Activated CD4-positive, alpha-beta T cell treated with anti-CD3 and anti-CD28 coated beads, Interleukin-2, amount 10 ng/mL, durations not matched to agents 24 days and 14 days (primary cell): Measurements from ENCODE around the gene TAF12. TPM values are rescaled to one million over a fixed set of nuclear protein-coding genes. Genes with fewer than 3 reads are reported as not detected.
"Not testable (repeated sequence)": the region's sequence is repeated elsewhere in the genome, so short reads cannot be mapped to it uniquely, and the experiment has no call there.

Source experiments
- DNase-seq: peaks from one replicate; pipeline ENCODE4 v3.0.0; 2022
- H3K27ac Mint-ChIP-seq: one replicate; pipeline ENCODE4 v1.8.0; 2022; ENCODE audit warnings: mild to moderate bottlenecking, mixed read lengths
- H3K27me3 Mint-ChIP-seq: one replicate; pipeline ENCODE4 v1.8.0; 2022; ENCODE audit warnings: mixed read lengths
- H3K36me3 Mint-ChIP-seq: one replicate; pipeline ENCODE4 v1.8.0; 2022; ENCODE audit warnings: low read depth, mild to moderate bottlenecking, mixed read lengths
- H3K4me1 Mint-ChIP-seq: one replicate; pipeline ENCODE4 v1.8.0; 2021; ENCODE audit warnings: mixed read lengths
- H3K4me3 Mint-ChIP-seq: one replicate; pipeline ENCODE4 v1.8.0; 2022; ENCODE audit warnings: mild to moderate bottlenecking, moderate library complexity, mixed read lengths
- H3K9me3 Mint-ChIP-seq: one replicate; pipeline ENCODE4 v1.8.0; 2021; ENCODE audit warnings: mixed read lengths
- intact Hi-C: fragments of 100-400 bp; cut with micrococcal nuclease; formaldehyde crosslinking; loops from one replicate; pipeline ENCODE4 v1.15.1; 2023
- total RNA-seq: library from RNA; stranded (reverse); gene quantifications from 2 replicates; pipeline ENCODE4 v1.2.3, GENCODE V29; 2022

The TAF12 gene
- total RNA-seq, 1 donor from 2014 or later, result 31.7 TPM

GRCh38 chr1:28606771-28607170 is 36.1 kb downstream of the TAF12 start:
- no peak for DNase-seq
- Mint-ChIP-seq H3K27ac (no peak overlapping the region), H3K36me3 (peaks cover 35% of the 10 kb centered on the region), H3K9me3 (no peaks in the 10 kb centered on the region), H3K4me1 (peaks cover 3% of the 10 kb centered on the region), H3K27me3 (no peaks in the 10 kb centered on the region), H3K4me3 (no peak overlapping the region)
- intact Hi-C loops, result no loop called here

DNA sequence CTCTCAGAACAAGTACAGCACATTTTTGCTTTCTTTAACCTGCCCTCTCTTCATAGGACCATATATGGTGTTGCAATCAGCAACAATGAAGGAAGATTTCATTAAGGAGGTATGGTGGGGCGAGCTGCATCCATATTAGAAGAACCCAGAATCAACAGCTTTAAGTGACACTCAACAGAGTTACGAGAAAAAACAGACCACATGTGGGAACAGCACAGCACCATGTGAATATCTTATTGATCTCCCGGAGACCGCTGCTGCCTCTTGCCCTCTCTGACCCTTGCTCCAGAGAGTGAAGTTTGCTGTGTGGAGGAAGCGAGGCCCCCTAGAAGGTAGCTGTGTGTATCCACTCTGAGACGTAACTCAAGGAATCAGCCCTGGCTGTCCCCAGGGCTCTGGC is 37.9 kb downstream of the TAF12 start:
- no peaks in the 10 kb centered on the region for H3K9me3 Mint-ChIP-seq
- intact Hi-C loops, result loop anchor here (5.0 kb wide), 2 partner anchors 198 to 248 kb away; no protein-coding TSS in a partner anchor
- peaks cover 7% of the 10 kb centered on the region for H3K4me1 Mint-ChIP-seq
- DNase-seq, result no peak
- H3K36me3 Mint-ChIP-seq, result peaks cover 32% of the 10 kb centered on the region
- H3K27ac Mint-ChIP-seq, result peak overlapping the region; percentile 10
- H3K4me3 Mint-ChIP-seq, result no peak overlapping the region
- no peaks in the 10 kb centered on the region for H3K27me3 Mint-ChIP-seq

- Mint-ChIP-seq H3K9me3 (no peaks in the 10 kb centered on the region), H3K27me3 (no peaks in the 10 kb centered on the region), H3K4me3 (no peak overlapping the region), H3K27ac (no peak overlapping the region), H3K4me1 (peaks cover 10% of the 10 kb centered on the region), H3K36me3 (peaks cover 29% of the 10 kb centered on the region)
- DNase-seq, result no peak
- intact Hi-C loops, result loop anchor here (5.0 kb wide), 2 partner anchors 197 to 247 kb away; no protein-coding TSS in a partner anchor
Observed at GRCh38 chr1:28604411-28604810, 38.5 kb downstream of the TAF12 start.

DNA sequence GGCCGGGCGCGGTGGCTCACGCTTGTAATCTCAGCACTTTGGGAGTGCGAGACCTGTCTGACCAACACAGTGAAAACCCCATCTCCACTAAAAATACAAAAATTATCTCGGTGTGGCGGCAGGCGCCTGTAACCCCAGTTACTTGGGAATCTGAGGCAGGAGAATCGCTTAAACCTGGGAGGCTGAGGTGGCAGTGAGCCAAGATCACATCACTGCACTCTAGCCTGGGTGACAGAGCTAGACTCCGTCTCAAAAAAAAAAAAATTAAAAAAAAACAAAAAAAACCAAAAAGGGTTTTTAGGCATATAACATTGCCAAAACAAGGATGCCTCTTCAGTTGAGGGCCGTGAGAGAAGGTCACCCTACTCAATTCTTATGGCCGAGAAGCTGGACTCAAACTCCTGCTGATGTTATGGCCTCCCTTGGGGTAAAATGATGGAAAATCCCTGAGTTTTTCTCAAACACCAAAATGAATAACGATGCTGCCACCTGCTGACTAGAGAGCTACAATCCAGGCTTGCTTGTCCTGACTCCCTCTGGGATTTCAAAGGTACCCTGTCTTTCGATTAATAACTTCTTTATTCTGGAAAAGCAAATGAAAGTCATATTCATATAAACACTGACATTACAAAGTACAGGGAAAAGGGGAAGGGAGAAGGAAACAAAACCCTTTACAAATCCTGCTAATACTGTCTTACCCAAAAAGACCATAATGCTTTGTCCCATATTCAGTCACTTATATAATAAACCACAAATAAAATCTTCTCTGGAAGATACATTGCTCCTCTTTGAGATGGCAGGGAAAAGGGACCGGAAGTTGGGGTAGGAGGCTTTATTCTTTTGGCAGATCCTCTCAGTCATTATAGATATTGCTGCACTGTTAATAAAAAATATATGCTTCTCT is 40.1 kb downstream of the TAF12 start:
- Mint-ChIP-seq H3K4me1 (peaks cover 15% of the 10 kb centered on the region), H3K4me3 (no peak overlapping the region), H3K27me3 (no peaks in the 10 kb centered on the region), H3K9me3 (no peaks in the 10 kb centered on the region), H3K27ac (no peak overlapping the region), H3K36me3 (peaks cover 29% of the 10 kb centered on the region)
- DNase-seq, result peak; percentile 79
- intact Hi-C loops, result loop anchor here (1.0 to 5.0 kb wide), 3 partner anchors 85 to 245 kb away; no protein-coding TSS in a partner anchor

GRCh38 chr1:28601696-28602095 is 41.2 kb downstream of the TAF12 start:
- Mint-ChIP-seq H3K4me1 (peaks cover 15% of the 10 kb centered on the region), H3K27me3 (no peaks in the 10 kb centered on the region), H3K27ac (no peak overlapping the region), H3K36me3 (peaks cover 29% of the 10 kb centered on the region), H3K9me3 (no peaks in the 10 kb centered on the region), H3K4me3 (no peak overlapping the region)
- intact Hi-C loops, result loop anchor here (5.0 kb wide), 2 partner anchors 194 to 244 kb away; no protein-coding TSS in a partner anchor
- no peak for DNase-seq

DNA sequence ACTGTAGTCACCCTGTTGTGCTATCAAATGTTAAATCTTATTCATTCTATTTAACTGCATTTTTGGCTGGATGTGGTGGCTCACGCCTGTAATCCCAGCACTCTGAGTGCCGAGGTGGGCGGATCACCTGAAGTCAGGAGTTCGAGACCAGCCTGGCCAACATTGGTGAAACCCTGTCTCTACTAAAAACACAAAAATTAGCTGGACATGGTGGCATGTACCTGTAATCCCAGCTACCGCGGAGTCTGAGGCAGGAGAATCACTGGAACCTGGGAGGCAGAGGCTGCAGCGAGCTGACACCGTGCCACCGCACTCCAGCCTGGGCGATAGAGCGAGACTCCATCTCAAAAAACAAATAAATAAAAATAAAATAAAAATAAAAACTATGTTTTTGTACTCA is 46.6 kb downstream of the TAF12 start:
- H3K4me1 Mint-ChIP-seq, result peaks cover 15% of the 10 kb centered on the region
- intact Hi-C loops, H3K4me3 Mint-ChIP-seq, H3K9me3 Mint-ChIP-seq, H3K27ac Mint-ChIP-seq, H3K27me3 Mint-ChIP-seq, H3K36me3 Mint-ChIP-seq, DNase-seq: not testable (repeated sequence)

DNA sequence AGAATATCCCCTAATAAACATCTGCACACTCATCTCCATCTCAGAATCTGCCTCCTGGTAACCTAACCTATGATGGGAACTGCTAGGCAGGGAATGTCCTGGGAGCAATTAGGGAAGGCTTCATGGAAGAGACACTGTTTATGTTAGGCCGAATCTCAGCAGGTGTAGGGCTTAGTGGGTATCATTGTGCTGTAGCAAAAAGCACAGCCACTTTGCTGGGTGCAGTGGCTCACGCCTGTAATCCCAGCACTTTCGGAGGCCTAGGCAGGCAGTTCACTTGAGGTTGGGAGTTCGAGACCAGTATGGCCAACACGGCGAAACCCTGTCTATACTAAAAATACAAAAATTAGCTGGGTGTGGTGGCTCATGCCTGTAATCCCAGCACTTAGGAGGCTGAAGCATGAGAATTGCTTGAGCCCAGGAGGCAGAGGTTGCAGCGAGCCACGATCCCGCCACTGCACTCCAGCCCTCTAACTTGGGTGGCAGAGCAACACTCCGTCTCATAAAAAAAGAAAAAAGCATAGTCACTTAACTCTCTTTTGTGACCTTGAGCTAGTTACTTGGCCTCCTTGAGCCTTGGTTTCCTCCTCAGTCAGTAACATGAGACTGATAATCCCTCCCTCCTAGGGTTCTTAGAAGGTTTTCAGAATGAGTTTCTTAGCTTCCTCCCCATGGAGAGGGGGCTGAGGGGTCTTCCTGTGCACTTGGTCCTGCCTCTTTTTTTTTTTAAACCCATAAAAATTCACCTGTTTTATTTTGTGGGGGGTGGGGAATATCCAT is 47.3 kb downstream of the TAF12 start:
- Mint-ChIP-seq H3K27ac (no peak overlapping the region), H3K4me3 (no peak overlapping the region), H3K9me3 (no peaks in the 10 kb centered on the region), H3K4me1 (peaks cover 15% of the 10 kb centered on the region), H3K27me3 (peaks cover 8% of the 10 kb centered on the region), H3K36me3 (peaks cover 9% of the 10 kb centered on the region)
- intact Hi-C loops, result no loop called here
- no peak for DNase-seq

- H3K27me3 Mint-ChIP-seq, H3K9me3 Mint-ChIP-seq, DNase-seq, intact Hi-C loops, H3K27ac Mint-ChIP-seq, H3K36me3 Mint-ChIP-seq, H3K4me3 Mint-ChIP-seq: not testable (repeated sequence)
- peaks cover 14% of the 10 kb centered on the region for H3K4me1 Mint-ChIP-seq
Observed at GRCh38 chr1:28594686-28595411, 48.0 kb downstream of the TAF12 start.

- H3K4me1 Mint-ChIP-seq, DNase-seq, intact Hi-C loops, H3K9me3 Mint-ChIP-seq, H3K27ac Mint-ChIP-seq, H3K27me3 Mint-ChIP-seq, H3K4me3 Mint-ChIP-seq, H3K36me3 Mint-ChIP-seq: not testable (repeated sequence)
Observed at GRCh38 chr1:28593988-28594356, 48.9 kb downstream of the TAF12 start.

- Mint-ChIP-seq H3K9me3 (no peaks in the 10 kb centered on the region), H3K4me3 (peak overlapping the region; percentile 77), H3K36me3 (peaks cover 6% of the 10 kb centered on the region), H3K4me1 (peaks cover 7% of the 10 kb centered on the region), H3K27ac (no peak overlapping the region), H3K27me3 (peaks cover 10% of the 10 kb centered on the region)
- peak; percentile 75 for DNase-seq
- intact Hi-C loops, result no loop called here
Observed at GRCh38 chr1:28592321-28593071, 50.4 kb downstream of the TAF12 start.

- H3K27me3 Mint-ChIP-seq, result peaks cover 10% of the 10 kb centered on the region
- H3K4me3 Mint-ChIP-seq, result peak within 1 kb of the TSS; percentile 77
- no peak for DNase-seq
- peaks cover 6% of the 10 kb centered on the region for H3K36me3 Mint-ChIP-seq
- intact Hi-C loops, result no loop called here
- H3K4me1 Mint-ChIP-seq, result peaks cover 7% of the 10 kb centered on the region
- H3K27ac Mint-ChIP-seq, result no peak within 1 kb of the TSS
- no peaks in the 10 kb centered on the region for H3K9me3 Mint-ChIP-seq
Observed at GRCh38 chr1:28591708-28592320, 51.1 kb downstream of the TAF12 start, which contains the start of gene RAB42. RAB42 (plus strand) TSS chr1:28592265; CDS start chr1:28592512, 247 bp downstream.

GRCh38 chr1:28586585-28587391 is 56.1 kb downstream of the TAF12 start:
- H3K27me3 Mint-ChIP-seq, H3K4me1 Mint-ChIP-seq, H3K4me3 Mint-ChIP-seq, DNase-seq, H3K27ac Mint-ChIP-seq, H3K36me3 Mint-ChIP-seq, H3K9me3 Mint-ChIP-seq, intact Hi-C loops: not testable (repeated sequence)
